Prostate gland (tissue), 2 donors: ENCODE results near the gene CHST11. TPM values are rescaled to one million over a fixed set of nuclear protein-coding genes. Genes with fewer than 3 reads are reported as not detected.

Experiments
- DNase-seq: peaks from one replicate; pipeline ENCODE4 v3.0.0-alpha.2; 2019; ENCODE audit warnings: low spot score
- H3K27ac ChIP-seq, 2 donors: fragments of 200-600 bp; sonication (generic); 2 replicates each; pipeline ENCODE4 v1.5.1; 2017 to 2019
- H3K27me3 ChIP-seq: fragments of 200-600 bp; sonication (generic); replicated peaks from 2 replicates; pipeline ENCODE4 v1.5.1; 2019; ENCODE audit not compliant: insufficient read depth
- H3K36me3 ChIP-seq, 2 donors: fragments of 200-600 bp; sonication (generic); 1 replicate in 1 of 2; 2 replicates in 1 of 2; pipeline versions ENCODE4 v1.5.1 to v1.8.1; 2017 to 2019
- H3K4me1 ChIP-seq: fragments of 200-600 bp; sonication (generic); replicated peaks from 2 replicates; pipeline ENCODE4 v1.5.1; 2019
- H3K4me3 ChIP-seq, 2 donors: fragments of 200-600 bp; sonication (generic); 2 replicates each; pipeline ENCODE4 v1.5.1; 2017 to 2019
- H3K9me3 ChIP-seq: fragments of 200-600 bp; sonication (generic); 2 replicates; pipeline ENCODE4 v1.5.1; 2017
- POLR2A ChIP-seq: fragments of 450-650 bp; IDR thresholded peaks from one replicate; pipeline ENCODE4 v1.6.1; 2016; ENCODE audit warnings: antibody characterized with exemption, mild to moderate bottlenecking
- POLR2AphosphoS5 ChIP-seq: sonication (generic); formaldehyde crosslinking; IDR thresholded peaks from one replicate; pipeline ENCODE4 v1.6.1; 2017; ENCODE audit warnings: antibody characterized with exemption
- WGBS: methylation state at CpG from one replicate; pipeline ENCODE4 v1.1.5; 2018; 5-methylcytosine and 5-hydroxymethylcytosine counted together
- intact Hi-C: fragments of 100-400 bp; cut with DNase I; formaldehyde crosslinking; loops from one replicate; pipeline ENCODE4 v1.14.2; 2022
- total RNA-seq, 2 donors: library from RNA; depleted of rRNA; stranded (reverse); fragments of >200 nt; gene quantifications; one replicate each; pipeline ENCODE4 v1.1.0, GENCODE V29; 2016
- TF ChIP-seq, protein P1 (sequence below), 4 experiments: fragments of 200-600 bp in 2 of 4; fragments of 450-650 bp in 2 of 4; sonication (generic) in 2 of 4; IDR thresholded peaks; 1 replicate in 3 of 4; 2 replicates in 1 of 4; pipeline ENCODE4 v1.5.1; 2016 to 2019; ENCODE audit warnings: antibody characterized with exemption in 4 of 4, mild to moderate bottlenecking in 2 of 4, moderate library complexity in 2 of 4

CHST11 gene
- total RNA-seq, 2 donors from 2014 or later = 10.4 to 25.4 TPM

DNA sequence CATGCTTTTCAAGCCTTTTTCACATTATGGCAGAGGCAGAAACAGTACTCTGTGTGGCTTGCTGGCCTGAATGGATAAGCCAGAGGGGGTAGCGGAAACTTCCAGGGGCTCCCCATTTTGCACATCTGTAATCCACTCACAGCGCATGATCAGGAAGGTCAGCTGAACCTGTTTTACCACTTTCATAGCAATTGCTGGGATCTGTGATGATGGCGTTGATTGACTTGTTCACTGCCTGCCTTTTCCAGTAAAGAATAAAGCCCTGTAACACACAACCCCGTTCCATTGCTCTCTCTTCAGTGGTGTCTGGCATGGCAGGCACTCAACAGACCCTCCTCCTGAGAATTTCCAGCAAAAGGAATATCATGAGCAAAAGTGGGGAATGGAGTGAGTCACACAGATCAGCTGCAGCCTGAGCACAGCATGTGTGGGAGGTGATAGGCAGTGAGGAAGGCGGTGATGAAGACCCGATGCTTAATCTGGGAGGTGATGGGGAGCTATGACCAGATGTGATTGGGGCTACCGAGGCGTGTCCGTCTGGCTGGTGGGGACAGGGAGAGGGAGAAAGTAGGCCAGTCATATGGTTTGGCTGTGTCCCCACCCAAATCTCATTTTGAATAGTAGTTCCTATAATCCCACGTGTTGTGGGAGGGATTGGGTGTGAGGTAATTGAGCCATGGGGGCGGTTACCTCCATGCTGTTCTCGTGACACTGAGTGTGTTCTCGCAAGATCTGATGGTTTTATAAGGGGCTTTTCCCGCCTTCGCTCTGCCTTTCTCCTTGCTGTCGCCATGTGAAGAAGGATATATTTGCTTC lies 44.7 kb upstream of the CHST11 start:
- Histone ChIP-seq H3K36me3 (no peaks in the 10 kb centered on the region), H3K27ac (no peak overlapping the region), H3K9me3 (no peaks in the 10 kb centered on the region), H3K27me3 (no peaks in the 10 kb centered on the region), H3K4me1 (no peaks in the 10 kb centered on the region), H3K4me3 (no peak overlapping the region)
- DNase-seq = no peak
- TF ChIP-seq POLR2A (no peak), POLR2AphosphoS5 (no peak)
- TF ChIP-seq, protein P1, sequence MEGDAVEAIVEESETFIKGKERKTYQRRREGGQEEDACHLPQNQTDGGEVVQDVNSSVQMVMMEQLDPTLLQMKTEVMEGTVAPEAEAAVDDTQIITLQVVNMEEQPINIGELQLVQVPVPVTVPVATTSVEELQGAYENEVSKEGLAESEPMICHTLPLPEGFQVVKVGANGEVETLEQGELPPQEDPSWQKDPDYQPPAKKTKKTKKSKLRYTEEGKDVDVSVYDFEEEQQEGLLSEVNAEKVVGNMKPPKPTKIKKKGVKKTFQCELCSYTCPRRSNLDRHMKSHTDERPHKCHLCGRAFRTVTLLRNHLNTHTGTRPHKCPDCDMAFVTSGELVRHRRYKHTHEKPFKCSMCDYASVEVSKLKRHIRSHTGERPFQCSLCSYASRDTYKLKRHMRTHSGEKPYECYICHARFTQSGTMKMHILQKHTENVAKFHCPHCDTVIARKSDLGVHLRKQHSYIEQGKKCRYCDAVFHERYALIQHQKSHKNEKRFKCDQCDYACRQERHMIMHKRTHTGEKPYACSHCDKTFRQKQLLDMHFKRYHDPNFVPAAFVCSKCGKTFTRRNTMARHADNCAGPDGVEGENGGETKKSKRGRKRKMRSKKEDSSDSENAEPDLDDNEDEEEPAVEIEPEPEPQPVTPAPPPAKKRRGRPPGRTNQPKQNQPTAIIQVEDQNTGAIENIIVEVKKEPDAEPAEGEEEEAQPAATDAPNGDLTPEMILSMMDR (IDR thresholded peaks at IDR 0.05) = no peak
- WGBS = 83% methylated on average over 16 of the region's 16 CpGs
- intact Hi-C loops = no loop called here

DNA sequence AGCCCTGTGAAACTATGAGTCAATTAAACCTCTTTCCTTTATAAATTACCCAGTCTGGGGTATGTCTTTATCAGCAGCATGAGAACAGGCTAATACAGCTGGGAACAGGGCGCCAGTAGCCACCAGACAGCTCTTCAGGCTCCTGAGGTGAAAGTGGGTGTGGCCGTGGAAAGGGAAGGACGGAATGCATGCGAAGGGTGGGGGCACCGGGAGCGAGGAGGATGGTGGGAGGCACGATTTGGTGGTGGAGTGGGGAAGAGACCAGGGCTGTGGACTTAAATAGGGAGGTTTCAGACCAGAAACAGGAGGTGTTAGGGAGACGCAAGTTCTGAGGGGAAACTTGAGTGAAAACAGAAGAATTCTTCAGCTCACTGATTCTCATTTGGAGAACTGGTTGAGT lies 44.1 kb upstream of the CHST11 start:
- no peak for DNase-seq
- no peaks in the 10 kb centered on the region for H3K4me1 ChIP-seq
- H3K9me3 ChIP-seq = no peaks in the 10 kb centered on the region
- no peak overlapping the region for H3K4me3 ChIP-seq
- no peaks in the 10 kb centered on the region for H3K27me3 ChIP-seq
- no peak for TF ChIP-seq POLR2A
- TF ChIP-seq POLR2AphosphoS5 = no peak
- TF ChIP-seq, protein P1 (IDR thresholded peaks at IDR 0.05) = no peak
- intact Hi-C loops = no loop called here
- H3K36me3 ChIP-seq = no peaks in the 10 kb centered on the region
- H3K27ac ChIP-seq = no peak overlapping the region
- 79% methylated on average over 8 of the region's 8 CpGs for WGBS

DNA sequence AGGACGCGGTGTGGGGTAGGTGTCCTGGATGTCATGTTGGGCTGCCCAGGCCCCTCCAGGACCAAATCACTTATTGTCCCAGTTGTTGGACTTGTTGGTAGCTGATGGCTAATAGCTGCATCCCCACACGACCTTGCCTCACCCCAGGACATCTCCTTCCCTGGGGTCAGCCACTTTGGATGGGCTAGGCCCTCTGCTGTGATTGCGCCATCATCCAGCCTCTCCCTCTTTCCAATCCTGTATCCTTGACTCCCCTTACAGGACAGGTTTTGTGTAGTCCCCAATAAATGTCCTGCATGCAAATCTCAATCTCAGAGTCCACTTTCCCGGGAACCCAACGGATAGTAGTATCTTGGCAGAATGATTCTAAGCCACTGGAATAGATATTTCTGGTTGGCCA lies 43.4 kb upstream of the CHST11 start:
- H3K9me3 ChIP-seq = no peaks in the 10 kb centered on the region

DNA sequence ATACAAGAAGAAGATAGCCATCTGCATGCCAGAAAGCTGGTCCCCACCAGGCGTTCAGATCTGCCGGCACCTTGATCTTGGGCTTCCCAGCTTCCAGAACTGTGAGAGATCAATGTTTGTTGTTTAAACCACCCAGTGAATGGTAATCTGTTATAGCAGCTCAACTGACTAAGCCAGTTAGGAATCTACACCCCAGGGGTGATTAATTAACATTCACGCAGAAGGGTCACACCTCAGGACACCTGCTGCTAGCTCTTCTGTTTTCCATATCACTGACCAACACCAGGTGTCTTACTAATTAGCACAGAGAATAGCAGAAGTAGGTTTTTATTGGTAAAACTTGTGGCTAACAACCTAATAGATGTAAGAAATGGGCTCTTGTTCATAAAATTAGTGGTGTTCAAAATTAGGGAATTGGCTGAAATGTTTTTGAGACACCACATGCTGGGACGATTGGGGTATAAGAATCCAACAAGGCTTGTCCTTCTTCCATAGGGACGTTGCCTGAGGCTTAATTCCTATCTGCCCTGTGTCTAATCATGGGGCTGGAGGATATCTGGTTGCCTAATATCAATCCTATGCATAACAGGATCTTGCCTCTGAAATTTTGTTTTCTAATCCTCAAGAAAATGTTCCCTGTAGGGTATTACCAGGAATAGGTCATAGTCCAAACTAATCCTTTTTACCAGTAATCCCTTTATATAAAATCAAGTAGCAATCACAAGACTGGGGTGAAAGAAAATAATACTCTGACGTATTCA lies 42.0 kb upstream of the CHST11 start:
- DNase-seq = no peak
- H3K27ac ChIP-seq = no peak overlapping the region
- no peaks in the 10 kb centered on the region for H3K9me3 ChIP-seq
- no peaks in the 10 kb centered on the region for H3K36me3 ChIP-seq
- no peak for TF ChIP-seq POLR2A
- TF ChIP-seq, protein P1 (IDR thresholded peaks at IDR 0.05) = no peak
- TF ChIP-seq POLR2AphosphoS5 = no peak
- WGBS = 62% methylated on average over 6 of the region's 6 CpGs
- no peaks in the 10 kb centered on the region for H3K4me1 ChIP-seq
- intact Hi-C loops = no loop called here
- H3K27me3 ChIP-seq = no peaks in the 10 kb centered on the region
- no peak overlapping the region for H3K4me3 ChIP-seq

More for the DNA sequence above, 43.4 kb upstream of the CHST11 start:
- WGBS = 93% methylated on average over 6 of the region's 6 CpGs
- DNase-seq = no peak
- H3K27me3 ChIP-seq = no peaks in the 10 kb centered on the region
- H3K36me3 ChIP-seq = no peaks in the 10 kb centered on the region
- H3K27ac ChIP-seq = no peak overlapping the region
- no peaks in the 10 kb centered on the region for H3K4me1 ChIP-seq
- TF ChIP-seq, protein P1 (IDR thresholded peaks at IDR 0.05) = no peak
- no peak for TF ChIP-seq POLR2A
- no peak for TF ChIP-seq POLR2AphosphoS5
- intact Hi-C loops = no loop called here
- H3K4me3 ChIP-seq = no peak overlapping the region
